Measurements from ENCODE around the gene SEC61A2.

SEC61A2 gene

DNA sequence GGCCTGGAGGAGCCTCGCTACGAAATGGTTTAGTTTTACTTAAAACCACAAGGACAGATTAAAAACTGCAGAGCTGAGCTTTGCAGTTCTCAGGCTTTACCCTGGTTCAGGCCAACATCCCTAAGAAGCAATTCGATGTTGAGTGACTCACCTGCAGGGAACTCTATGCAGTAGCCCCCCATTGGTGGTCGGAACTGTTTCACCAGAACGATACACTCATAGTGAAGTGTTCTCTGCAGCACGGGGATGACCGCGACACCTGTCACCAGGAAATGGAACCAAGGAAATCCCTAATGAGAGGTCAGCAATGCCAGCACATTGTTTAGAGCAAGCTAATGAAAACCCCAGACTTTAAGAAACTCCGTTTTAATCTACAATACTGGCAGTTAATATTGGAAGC, 48.2 kb downstream of the SEC61A2 start:
- no peak for DNase-seq (ENCODE audit: low read depth in 1 of 2, low spot score in 1 of 2)
- Histone ChIP-seq H3K27ac (replicated peaks) (no peak overlapping the region), H3K27me3 (ENCODE audit: insufficient read depth, poor library complexity, severe bottlenecking) (no peaks in the 10 kb centered on the region), H3K4me3 (replicated peaks; ENCODE audit: insufficient read depth, low read length) (no peak overlapping the region)
- no peak for TF ChIP-seq SPI1 (IDR thresholded peaks at IDR 0.05; ENCODE audit: borderline replicate concordance, low read depth)
- TF ChIP-seq, protein P1, sequence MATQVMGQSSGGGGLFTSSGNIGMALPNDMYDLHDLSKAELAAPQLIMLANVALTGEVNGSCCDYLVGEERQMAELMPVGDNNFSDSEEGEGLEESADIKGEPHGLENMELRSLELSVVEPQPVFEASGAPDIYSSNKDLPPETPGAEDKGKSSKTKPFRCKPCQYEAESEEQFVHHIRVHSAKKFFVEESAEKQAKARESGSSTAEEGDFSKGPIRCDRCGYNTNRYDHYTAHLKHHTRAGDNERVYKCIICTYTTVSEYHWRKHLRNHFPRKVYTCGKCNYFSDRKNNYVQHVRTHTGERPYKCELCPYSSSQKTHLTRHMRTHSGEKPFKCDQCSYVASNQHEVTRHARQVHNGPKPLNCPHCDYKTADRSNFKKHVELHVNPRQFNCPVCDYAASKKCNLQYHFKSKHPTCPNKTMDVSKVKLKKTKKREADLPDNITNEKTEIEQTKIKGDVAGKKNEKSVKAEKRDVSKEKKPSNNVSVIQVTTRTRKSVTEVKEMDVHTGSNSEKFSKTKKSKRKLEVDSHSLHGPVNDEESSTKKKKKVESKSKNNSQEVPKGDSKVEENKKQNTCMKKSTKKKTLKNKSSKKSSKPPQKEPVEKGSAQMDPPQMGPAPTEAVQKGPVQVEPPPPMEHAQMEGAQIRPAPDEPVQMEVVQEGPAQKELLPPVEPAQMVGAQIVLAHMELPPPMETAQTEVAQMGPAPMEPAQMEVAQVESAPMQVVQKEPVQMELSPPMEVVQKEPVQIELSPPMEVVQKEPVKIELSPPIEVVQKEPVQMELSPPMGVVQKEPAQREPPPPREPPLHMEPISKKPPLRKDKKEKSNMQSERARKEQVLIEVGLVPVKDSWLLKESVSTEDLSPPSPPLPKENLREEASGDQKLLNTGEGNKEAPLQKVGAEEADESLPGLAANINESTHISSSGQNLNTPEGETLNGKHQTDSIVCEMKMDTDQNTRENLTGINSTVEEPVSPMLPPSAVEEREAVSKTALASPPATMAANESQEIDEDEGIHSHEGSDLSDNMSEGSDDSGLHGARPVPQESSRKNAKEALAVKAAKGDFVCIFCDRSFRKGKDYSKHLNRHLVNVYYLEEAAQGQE (IDR thresholded peaks at IDR 0.05; ENCODE audit: insufficient replicate concordance, low read depth), result no peak
- TF ChIP-seq, protein P2, sequence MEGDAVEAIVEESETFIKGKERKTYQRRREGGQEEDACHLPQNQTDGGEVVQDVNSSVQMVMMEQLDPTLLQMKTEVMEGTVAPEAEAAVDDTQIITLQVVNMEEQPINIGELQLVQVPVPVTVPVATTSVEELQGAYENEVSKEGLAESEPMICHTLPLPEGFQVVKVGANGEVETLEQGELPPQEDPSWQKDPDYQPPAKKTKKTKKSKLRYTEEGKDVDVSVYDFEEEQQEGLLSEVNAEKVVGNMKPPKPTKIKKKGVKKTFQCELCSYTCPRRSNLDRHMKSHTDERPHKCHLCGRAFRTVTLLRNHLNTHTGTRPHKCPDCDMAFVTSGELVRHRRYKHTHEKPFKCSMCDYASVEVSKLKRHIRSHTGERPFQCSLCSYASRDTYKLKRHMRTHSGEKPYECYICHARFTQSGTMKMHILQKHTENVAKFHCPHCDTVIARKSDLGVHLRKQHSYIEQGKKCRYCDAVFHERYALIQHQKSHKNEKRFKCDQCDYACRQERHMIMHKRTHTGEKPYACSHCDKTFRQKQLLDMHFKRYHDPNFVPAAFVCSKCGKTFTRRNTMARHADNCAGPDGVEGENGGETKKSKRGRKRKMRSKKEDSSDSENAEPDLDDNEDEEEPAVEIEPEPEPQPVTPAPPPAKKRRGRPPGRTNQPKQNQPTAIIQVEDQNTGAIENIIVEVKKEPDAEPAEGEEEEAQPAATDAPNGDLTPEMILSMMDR (IDR thresholded peaks at IDR 0.05; ENCODE audit: insufficient read depth, low read length), result no peak

DNA sequence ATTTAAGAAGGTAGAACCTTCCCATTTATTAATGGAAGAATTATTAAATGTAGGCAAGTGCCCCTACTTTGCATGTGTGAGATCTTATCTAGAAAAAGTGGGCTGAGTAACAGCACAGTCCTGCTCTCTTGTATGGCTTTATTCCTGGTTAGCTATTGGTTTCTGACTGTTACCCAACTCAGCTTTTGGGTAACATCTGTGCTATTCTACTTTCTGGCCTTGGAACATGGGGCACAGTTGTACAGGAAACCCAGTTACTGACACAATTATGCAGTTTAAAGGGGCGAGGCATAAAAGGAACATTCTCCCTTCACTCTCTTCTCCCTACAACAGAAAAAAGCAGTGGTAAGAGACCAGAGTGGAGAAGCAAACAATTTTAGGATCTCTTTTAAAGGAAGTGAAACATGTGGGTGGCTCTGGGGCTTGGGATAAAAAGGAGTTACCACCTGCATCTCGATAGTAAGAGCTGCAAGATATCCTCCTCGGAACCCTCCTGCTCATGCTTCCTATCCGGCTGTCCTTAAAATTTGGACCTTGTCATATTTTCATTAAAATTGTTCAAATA, 50.2 kb downstream of the SEC61A2 start:
- Histone ChIP-seq H3K4me3 (replicated peaks; ENCODE audit: insufficient read depth, low read length) (no peak overlapping the region), H3K27ac (replicated peaks) (peak overlapping the region; percentile 47), H3K27me3 (ENCODE audit: insufficient read depth, poor library complexity, severe bottlenecking) (no peaks in the 10 kb centered on the region)
- TF ChIP-seq SPI1 (IDR thresholded peaks at IDR 0.05; ENCODE audit: borderline replicate concordance, low read depth), result peak; percentile 13; the same call in 1 of the 2 replicates
- 0 out of 2 replicates have a peak, but pooled peaks have one; percentile 25 for TF ChIP-seq POLR2AphosphoS5 (IDR thresholded peaks at IDR 0.05; ENCODE audit: low read depth)
- TF ChIP-seq GABPA (IDR thresholded peaks at IDR 0.05; ENCODE audit: low read depth), result no peak
- DNase-seq (ENCODE audit: low read depth in 1 of 2, low spot score in 1 of 2), result peak; percentile 28 to 57

DNA sequence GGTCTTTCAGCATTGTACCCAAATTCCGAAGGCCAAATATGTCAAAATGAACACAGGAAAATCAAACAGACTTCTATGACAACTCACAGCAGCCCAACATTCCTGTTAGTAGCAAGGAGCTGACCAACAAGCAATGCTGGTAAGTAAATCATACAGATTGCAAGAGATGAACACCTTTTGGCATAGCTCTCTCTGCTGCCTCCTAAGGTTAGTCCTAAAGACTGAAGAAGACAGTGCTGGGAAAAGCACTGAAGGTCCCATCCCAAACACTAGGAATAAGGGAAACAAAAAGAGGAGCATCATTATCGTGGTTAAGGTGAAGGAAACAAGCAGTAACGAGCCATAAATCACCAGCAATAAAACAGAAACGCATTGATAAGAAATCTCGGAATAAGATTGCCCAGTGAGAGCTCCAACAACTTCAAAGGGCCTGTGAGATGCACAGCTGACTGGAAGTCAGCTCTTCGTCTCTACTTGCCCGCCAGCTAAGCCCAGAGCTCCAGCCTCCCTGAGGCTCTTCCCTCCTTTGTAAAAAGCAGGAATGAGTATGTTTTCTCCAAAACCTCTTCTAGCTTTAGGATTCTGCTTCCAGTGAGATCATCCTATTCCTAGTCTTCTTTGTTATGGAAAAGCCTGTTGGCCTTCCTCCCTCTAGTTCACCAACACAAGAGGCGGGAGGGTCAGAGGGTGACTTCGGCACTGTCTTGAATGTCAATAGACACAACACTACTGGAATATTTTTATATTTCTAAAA, 50.9 kb downstream of the SEC61A2 start:
- H3K27me3 ChIP-seq (ENCODE audit: insufficient read depth, poor library complexity, severe bottlenecking), result no peaks in the 10 kb centered on the region
- H3K27ac ChIP-seq (replicated peaks), result peak overlapping the region; percentile 47
- TF ChIP-seq GABPA (IDR thresholded peaks at IDR 0.05; ENCODE audit: low read depth), result no peak
- H3K4me3 ChIP-seq (replicated peaks; ENCODE audit: insufficient read depth, low read length), result no peak overlapping the region
- no peak for DNase-seq (ENCODE audit: low read depth in 1 of 2, low spot score in 1 of 2)

DNA sequence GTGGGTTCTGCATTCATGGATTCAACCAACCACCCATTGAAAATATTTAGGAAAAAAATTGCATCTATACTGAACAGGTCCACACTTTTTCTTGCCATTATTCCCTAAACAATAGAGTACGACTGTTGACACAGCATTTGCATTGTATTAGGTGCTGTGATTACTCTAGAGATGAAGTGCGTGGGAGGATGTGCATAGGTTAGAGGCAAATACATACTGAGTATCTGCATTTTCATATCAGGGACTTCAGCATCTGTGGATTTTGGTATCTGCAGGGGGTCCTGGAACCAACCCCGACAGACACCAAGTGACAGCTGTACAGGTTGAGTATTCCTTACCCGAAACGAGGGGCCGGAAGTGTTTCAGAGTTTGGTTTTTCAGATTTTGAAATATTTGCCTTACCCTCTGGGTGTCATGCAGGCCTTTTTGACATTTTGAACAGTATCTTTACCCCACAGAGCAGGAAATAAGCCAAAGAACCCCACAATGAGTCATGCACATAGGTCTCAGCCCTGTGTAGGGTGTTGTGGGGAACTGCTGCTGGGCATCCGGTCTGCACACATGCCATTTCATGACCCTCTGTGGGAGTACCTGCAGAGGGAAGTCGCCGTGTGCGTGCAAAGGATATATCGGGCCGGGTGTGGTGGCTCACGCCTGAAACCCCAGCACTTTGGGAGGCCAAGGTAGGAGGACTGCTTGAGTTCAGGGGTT, 51.7 kb downstream of the SEC61A2 start:
- H3K27me3 ChIP-seq (ENCODE audit: insufficient read depth, poor library complexity, severe bottlenecking), result no peaks in the 10 kb centered on the region
- peak overlapping the region; percentile 60 for H3K27ac ChIP-seq (replicated peaks)
- TF ChIP-seq SPI1 (IDR thresholded peaks at IDR 0.05; ENCODE audit: borderline replicate concordance, low read depth) (peak; percentile 63; the same call in 1 of the 2 replicates), POLR2AphosphoS5 (IDR thresholded peaks at IDR 0.05; ENCODE audit: low read depth) (peak; percentile 81)
- TF ChIP-seq, protein P2 (IDR thresholded peaks at IDR 0.05; ENCODE audit: insufficient read depth, low read length), result no peak
- H3K4me3 ChIP-seq (replicated peaks; ENCODE audit: insufficient read depth, low read length), result no peak overlapping the region
- peak; percentile 91 to 95 for DNase-seq (ENCODE audit: low read depth in 1 of 2, low spot score in 1 of 2)

DNA sequence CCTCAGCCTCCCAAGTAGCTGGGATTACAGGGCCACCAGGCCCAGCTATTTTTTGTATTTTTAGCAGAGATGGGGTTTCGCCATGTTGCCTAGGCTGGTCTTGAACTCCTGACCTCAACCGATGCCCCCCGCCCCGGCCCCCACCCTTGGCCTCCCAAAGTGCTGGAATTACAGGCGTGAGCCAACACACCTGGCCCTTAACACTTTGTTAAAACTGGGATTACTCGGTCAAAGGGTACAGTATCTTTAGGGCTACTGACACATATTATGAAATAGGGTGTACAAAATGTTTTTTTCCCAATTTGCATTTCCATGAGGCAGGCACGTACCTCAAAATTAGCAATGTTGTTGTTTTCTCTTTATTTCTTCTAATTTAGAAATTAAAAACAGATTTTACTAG, 54.7 kb downstream of the SEC61A2 start:
- TF ChIP-seq, protein P2 (IDR thresholded peaks at IDR 0.05; ENCODE audit: insufficient read depth, low read length), result no peak
- TF ChIP-seq GABPA (IDR thresholded peaks at IDR 0.05; ENCODE audit: low read depth) (no peak), POLR2AphosphoS5 (IDR thresholded peaks at IDR 0.05; ENCODE audit: low read depth) (no peak)
- TF ChIP-seq, protein P1 (IDR thresholded peaks at IDR 0.05; ENCODE audit: insufficient replicate concordance, low read depth), result no peak
- no peak for DNase-seq (ENCODE audit: low read depth in 1 of 2, low spot score in 1 of 2)
- H3K4me3 ChIP-seq (replicated peaks; ENCODE audit: insufficient read depth, low read length), result no peak overlapping the region
- no peak overlapping the region for H3K27ac ChIP-seq (replicated peaks)
- H3K27me3 ChIP-seq (ENCODE audit: insufficient read depth, poor library complexity, severe bottlenecking), result no peaks in the 10 kb centered on the region
